Measurements from ENCODE around the gene GALNT14.

DNA sequence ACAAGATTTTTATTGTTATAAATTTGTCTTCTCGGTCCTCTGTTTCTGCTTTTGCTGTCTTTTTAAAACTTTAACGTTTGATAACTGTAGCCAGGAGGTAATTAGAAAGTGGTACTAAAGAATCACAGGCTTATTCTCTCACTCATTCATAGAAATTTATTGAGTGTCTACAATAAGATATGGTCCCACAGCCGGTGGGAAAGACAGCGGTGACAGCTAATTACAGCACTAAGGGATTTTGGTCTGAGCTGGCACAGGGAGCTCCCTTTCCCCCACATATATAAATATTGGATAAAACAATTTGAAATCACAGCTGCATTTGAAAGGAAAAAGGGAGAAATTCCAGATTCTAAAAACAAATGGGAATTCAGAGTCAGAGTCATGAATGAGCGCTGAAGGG, 237.9 kb downstream of the GALNT14 start:
- TF ChIP-seq, protein P1, sequence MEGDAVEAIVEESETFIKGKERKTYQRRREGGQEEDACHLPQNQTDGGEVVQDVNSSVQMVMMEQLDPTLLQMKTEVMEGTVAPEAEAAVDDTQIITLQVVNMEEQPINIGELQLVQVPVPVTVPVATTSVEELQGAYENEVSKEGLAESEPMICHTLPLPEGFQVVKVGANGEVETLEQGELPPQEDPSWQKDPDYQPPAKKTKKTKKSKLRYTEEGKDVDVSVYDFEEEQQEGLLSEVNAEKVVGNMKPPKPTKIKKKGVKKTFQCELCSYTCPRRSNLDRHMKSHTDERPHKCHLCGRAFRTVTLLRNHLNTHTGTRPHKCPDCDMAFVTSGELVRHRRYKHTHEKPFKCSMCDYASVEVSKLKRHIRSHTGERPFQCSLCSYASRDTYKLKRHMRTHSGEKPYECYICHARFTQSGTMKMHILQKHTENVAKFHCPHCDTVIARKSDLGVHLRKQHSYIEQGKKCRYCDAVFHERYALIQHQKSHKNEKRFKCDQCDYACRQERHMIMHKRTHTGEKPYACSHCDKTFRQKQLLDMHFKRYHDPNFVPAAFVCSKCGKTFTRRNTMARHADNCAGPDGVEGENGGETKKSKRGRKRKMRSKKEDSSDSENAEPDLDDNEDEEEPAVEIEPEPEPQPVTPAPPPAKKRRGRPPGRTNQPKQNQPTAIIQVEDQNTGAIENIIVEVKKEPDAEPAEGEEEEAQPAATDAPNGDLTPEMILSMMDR (IDR thresholded peaks at IDR 0.05): no peak
- no peak for TF ChIP-seq POLR2AphosphoS5 (IDR thresholded peaks at IDR 0.05)
